ENCODE measurements around the gene MSTO1. TPM values are rescaled to one million over a fixed set of nuclear protein-coding genes. Genes with fewer than 3 reads are reported as not detected.

MSTO1 gene
- 18.0 and 23.4 TPM in 2 replicates for total RNA-seq

GRCh38 chr1:155609515-155610256, at the start of gene MSTO1:
TSS of gene MSTO1 (plus strand) at chr1:155610218. CDS start at chr1:155610249, 31 bp downstream.

DNA sequence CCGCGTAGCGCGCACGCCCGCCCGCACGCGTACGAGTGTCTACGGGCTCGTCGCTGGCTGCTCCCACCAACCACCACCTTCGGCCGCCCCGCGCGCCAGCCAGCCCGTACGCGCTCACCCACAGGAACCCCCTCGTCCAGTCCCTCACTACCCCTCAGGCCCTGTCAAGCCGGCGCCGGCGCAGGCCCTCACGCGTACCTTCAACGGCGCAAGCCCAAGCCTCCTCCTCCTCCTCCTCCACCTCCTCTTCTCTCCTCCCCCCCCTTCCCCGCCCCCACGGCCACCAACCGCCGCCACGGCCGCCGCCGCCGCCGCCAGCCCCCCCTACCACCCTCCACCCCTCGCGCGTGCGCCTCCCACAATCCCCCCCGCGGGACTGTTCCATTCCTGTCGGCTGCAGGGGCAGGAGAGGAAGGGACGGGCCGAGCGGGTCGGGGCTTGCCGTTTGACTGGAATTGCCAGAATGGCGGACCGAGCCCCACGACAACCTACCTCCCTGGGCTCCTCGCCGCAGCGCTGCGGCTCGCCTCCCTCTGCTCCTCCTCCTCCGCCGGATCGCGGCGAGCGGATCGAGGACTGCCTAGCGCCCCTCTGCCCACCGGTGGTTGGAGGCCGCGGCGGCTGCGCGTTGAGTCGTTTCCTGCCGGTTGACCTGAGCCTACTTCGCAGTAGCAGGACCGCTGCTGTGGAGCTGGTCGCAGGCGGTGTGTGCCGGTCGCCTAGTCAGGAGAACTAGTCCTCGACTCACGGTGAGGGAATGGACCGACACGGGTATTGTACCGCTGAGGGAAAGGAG, 47.2 kb upstream of the MSTO1 start, which contains the start of gene ASH1L:
ASH1L (minus strand) TSS at position 223 of the 796 bp plus-strand sequence. CDS start 41,284 bp downstream, outside the sequence.

Other genes starting within 250 kb of the MSTO1 start
- 21.7 and 37.5 TPM in 2 replicates for gene ASH1L, start 47.4 kb upstream of the MSTO1 start, total RNA-seq
- 53.5 and 67.9 TPM in 2 replicates for gene YY1AP1, start 78.6 kb downstream of the MSTO1 start, total RNA-seq
- 89.9 and 103 TPM in 2 replicates for gene DAP3, start 78.9 kb downstream of the MSTO1 start, total RNA-seq
- gene GON4L, start 247.0 kb downstream of the MSTO1 start, total RNA-seq = 25.1 and 31.3 TPM in 2 replicates
- 46.0 and 59.5 TPM in 2 replicates for gene SYT11, start 249.3 kb downstream of the MSTO1 start, total RNA-seq